HL-60 (cell line): ENCODE results near the gene SUPV3L1.

Experiments used
- DNase-seq, 2 experiments: peaks; one replicate each; pipeline ENCODE4 v3.0.0-alpha.2; 2010 to 2020; ENCODE audit warnings: low read depth in 1 of 2, low spot score in 1 of 2
- H3K27ac ChIP-seq: fragments of 250-450 bp; sonication (Bioruptor Pico); replicated peaks from 2 replicates; pipeline ENCODE4 v1.5.1; 2020; ENCODE audit warnings: mild to moderate bottlenecking, moderate library complexity
- H3K27me3 ChIP-seq: fragments of 250-450 bp; sonication (Bioruptor Pico); 2 replicates; pipeline ENCODE4 v1.5.1; 2021; ENCODE audit warnings: mild to moderate bottlenecking, moderate library complexity; ENCODE audit not compliant: insufficient read depth, poor library complexity, severe bottlenecking
- H3K4me3 ChIP-seq: replicated peaks from 2 replicates; pipeline ENCODE4 v1.5.1; 2011; ENCODE audit warnings: mild to moderate bottlenecking, control low read depth, low read length; ENCODE audit not compliant: insufficient read depth
- GABPA ChIP-seq: IDR thresholded peaks from 2 replicates; pipeline ENCODE4 v1.6.1; 2012; ENCODE audit warnings: low read depth
- POLR2AphosphoS5 ChIP-seq: IDR thresholded peaks from 2 replicates; pipeline ENCODE4 v1.6.1; 2012; ENCODE audit warnings: low read depth
- REST ChIP-seq: IDR thresholded peaks from 2 replicates; pipeline ENCODE4 v1.6.1; 2012; ENCODE audit warnings: low read depth; ENCODE audit not compliant: insufficient replicate concordance
- SPI1 ChIP-seq: IDR thresholded peaks from 2 replicates; pipeline ENCODE4 v1.6.1; 2012; ENCODE audit warnings: low read depth, mild to moderate bottlenecking, borderline replicate concordance
- TF ChIP-seq, protein P1 (sequence below): IDR thresholded peaks from one replicate; pipeline ENCODE4 v1.5.1; 2011; ENCODE audit warnings: low read length, control low read depth, inconsistent platforms; ENCODE audit not compliant: insufficient read depth

SUPV3L1 gene

DNA sequence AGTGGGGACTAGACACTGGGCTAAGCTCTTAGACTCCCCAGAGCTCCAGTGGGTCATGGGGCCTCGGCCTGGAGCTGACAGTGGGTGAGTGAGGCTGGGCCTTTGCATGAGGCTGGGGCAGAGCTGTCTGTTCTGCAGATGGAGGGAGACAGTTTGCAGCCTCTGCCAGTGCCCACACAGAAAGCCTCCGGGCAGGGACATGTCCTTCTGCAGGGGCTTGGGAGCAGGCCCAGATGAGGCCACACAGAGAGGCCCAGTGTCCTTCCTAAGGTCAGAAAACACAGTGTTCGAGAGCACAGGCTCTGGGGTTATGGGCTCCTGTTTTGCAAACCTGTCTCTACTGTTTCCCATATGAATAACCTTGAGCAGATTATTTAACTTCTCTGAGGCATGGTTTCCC, 73.1 kb downstream of the SUPV3L1 start:
- DNase-seq: no peak
- no peak for TF ChIP-seq GABPA
- TF ChIP-seq SPI1: no peak
- no peak for TF ChIP-seq REST
- TF ChIP-seq POLR2AphosphoS5: no peak
- TF ChIP-seq, protein P1, sequence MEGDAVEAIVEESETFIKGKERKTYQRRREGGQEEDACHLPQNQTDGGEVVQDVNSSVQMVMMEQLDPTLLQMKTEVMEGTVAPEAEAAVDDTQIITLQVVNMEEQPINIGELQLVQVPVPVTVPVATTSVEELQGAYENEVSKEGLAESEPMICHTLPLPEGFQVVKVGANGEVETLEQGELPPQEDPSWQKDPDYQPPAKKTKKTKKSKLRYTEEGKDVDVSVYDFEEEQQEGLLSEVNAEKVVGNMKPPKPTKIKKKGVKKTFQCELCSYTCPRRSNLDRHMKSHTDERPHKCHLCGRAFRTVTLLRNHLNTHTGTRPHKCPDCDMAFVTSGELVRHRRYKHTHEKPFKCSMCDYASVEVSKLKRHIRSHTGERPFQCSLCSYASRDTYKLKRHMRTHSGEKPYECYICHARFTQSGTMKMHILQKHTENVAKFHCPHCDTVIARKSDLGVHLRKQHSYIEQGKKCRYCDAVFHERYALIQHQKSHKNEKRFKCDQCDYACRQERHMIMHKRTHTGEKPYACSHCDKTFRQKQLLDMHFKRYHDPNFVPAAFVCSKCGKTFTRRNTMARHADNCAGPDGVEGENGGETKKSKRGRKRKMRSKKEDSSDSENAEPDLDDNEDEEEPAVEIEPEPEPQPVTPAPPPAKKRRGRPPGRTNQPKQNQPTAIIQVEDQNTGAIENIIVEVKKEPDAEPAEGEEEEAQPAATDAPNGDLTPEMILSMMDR: no peak
- Histone ChIP-seq H3K27ac (no peak overlapping the region), H3K4me3 (no peak overlapping the region), H3K27me3 (no peaks in the 10 kb centered on the region)

- H3K27ac ChIP-seq: no peak overlapping the region
- H3K4me3 ChIP-seq: no peak overlapping the region
- TF ChIP-seq POLR2AphosphoS5 (no peak), REST (peak; percentile 26)
- H3K27me3 ChIP-seq: no peaks in the 10 kb centered on the region
- no peak for DNase-seq
Observed at GRCh38 chr10:69254877-69255276, 74.8 kb downstream of the SUPV3L1 start.
